Measurements from ENCODE around the gene SPZ1.
"Not testable (repeated sequence)": the region's sequence is repeated elsewhere in the genome, so short reads cannot be mapped to it uniquely, and the experiment has no call there.

SPZ1 gene

GRCh38 chr5:80319702-80320101 is at the start of gene SPZ1:
TSS of gene SPZ1 (plus strand) at chr5:80320002. CDS start at chr5:80320216, 214 bp downstream.
- no peak for DNase-seq

GRCh38 chr5:80270543-80270942 is 49.3 kb upstream of the SPZ1 start:
- not testable (repeated sequence) for DNase-seq

DNA sequence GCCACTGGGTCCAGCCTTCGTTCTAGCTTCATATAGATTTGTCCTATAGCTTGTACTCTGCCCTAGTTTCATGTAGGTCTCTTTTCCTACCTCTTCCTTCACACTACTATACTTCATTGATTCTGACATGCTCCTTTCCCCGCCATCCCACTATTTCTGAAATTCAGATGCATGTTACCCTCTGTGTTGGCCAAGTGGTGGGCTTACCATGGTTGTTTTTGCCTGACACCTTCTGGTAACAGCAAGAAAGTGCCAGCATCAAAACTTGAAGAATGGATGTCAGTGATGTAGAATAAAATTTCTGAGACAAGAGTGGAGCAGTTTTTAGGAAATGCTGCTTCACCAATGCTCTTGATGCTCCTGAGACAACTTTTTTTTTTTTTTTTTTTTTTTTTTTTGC is 44.5 kb upstream of the SPZ1 start:
- DNase-seq = peak; percentile 22

DNA sequence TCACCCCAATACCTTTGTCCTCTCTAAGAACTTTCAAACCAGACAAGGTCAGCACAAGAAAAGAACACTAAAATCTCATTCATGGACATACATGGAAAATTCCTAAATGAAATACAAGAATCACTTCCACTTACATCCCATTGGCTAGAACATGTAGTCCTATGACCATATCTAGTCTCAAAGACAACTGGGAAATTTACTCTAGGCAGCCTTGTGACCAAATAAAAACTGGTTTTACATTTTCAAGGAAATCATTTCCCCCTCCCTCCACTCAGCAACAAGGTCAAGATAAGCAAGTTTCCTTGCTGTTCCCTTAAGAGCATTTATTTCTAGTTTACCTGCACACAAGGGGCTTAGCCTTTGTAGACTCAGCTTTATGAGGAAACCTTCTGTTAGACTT is 43.6 kb upstream of the SPZ1 start:
- no peak for DNase-seq

DNA sequence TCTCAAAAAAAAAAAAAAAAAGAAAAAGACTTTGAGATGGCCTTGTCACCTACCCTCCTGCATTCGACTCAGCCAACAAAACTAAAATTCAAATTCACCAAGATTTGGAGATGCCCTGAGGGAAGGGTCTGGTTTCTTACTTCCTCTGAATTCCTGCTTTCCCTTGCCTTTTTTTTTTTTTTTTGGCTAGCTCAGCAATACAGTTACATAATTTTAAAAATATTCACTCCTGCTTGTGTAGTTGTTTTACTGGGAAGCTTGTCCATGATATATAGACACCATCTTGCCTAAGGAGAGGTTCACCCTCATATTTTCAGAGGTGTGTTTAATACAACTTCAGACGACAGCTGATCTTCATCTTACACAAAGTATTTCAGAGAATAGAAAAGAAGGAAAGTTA is 42.6 kb upstream of the SPZ1 start:
- no peak for DNase-seq

GRCh38 chr5:80282054-80282453 is 37.7 kb upstream of the SPZ1 start:
- no peak for DNase-seq

DNA sequence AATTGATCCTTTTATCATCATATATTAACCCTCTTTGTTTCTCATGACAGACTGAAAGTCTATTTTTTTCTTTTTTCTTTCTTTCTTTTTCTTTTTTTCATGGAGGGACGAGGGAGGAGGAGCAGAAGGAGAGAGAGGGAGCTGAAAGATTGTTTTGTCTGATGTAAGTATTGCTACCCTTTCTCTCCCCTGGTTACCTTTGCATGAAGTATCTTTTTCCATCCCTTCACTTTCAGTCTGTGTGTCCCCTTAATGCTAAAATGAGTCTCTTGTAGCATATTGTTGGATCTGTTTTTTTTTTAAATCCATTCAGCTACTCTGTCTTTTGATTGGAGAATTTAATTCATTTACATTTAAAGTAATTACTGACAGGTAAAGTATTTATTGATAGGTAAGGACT is 36.4 kb upstream of the SPZ1 start:
- DNase-seq = no peak

- no peak for DNase-seq
Observed at GRCh38 chr5:80284720-80285119, 35.1 kb upstream of the SPZ1 start.

DNA sequence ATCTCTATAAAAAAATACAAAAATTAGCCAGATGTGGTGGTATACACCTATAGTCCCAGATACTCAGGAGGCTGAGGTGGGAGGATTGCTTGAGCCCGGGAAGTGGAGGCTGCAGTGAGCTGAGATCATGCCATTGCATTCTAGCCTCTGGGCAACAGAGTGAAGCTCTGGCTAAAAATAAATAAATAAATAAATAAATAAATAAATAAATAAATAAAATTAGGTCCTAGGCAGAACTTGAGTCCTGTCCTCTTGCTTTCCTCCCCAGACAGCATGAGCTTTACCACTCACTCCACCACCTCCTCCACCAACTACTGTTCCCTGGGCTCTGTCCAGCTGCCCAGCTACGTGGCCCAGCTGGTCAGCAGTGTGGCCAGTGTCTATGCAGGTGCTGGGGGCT is 31.6 kb upstream of the SPZ1 start:
- DNase-seq = no peak

- no peak for DNase-seq
Observed at GRCh38 chr5:80289320-80289719, 30.5 kb upstream of the SPZ1 start.

- DNase-seq = no peak
Observed at GRCh38 chr5:80291761-80292160, 28.0 kb upstream of the SPZ1 start.

DNA sequence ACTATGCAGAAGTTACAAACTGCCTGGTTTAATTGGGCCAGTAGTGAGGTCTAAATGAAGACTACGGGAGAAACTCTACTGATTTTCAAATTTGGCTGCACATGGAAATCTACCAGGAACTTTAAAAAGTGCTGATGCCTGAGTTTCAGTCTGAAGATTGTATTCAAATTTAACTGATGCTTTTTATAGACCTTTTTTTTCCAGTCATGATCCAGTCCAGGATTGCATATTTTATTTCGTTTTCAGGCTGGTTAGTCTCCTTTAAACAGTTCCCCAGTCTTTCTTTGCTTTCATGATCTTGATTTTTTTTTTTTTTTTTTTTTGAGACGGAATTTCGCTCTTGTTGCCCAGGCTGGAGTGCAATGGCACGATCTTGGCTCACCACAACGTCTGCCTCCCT is 23.7 kb upstream of the SPZ1 start:
- DNase-seq = no peak

- DNase-seq = no peak
Observed at GRCh38 chr5:80299601-80300000, 20.2 kb upstream of the SPZ1 start.

GRCh38 chr5:80300125-80300524 is 19.7 kb upstream of the SPZ1 start:
- DNase-seq = no peak

DNA sequence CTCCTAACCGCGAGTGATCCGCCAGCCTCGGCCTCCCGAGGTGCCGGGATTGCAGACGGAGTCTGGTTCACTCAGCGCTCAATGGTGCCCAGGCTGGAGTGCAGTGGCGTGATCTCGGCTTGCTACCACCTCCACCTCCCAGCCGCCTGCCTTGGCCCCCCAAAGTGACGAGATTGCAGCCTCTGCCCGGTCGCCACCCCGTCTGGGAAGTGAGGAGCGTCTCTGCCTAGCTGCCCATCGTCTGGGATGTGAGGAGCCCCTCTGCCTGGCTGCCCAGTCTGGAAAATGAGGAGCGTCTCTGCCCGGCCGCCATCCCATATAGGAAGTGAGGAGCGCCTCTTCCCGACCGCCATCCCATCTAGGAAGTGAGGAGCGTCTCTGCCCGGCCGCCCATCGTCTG is 19.0 kb upstream of the SPZ1 start:
- not testable (repeated sequence) for DNase-seq

- DNase-seq = not testable (repeated sequence)
Observed at GRCh38 chr5:80301342-80301741, 18.5 kb upstream of the SPZ1 start.

GRCh38 chr5:80302636-80303035 is 17.2 kb upstream of the SPZ1 start:
- no peak for DNase-seq

DNA sequence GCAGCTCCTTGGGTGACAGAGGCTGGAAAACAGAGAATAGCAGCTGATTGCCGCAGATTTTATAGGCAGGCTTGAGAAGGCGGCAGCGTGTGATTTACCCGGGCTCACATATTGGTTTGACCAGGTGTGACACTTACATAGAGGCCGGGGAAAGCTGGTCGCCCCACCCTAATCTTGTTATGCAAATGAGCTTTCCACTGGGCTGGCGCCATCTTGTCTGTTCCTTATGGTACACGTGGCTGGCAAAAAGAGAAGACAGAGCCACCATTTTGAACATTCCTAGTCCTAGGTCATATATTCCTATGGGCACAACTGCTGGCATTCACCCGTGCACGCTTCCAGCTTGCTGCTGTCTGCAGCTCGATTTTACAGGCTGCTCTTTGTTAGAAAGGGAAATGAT is 11.3 kb upstream of the SPZ1 start:
- DNase-seq = no peak

- no peak for DNase-seq
Observed at GRCh38 chr5:80309871-80310665, 9.7 kb upstream of the SPZ1 start.

GRCh38 chr5:80315244-80315643 is 4.6 kb upstream of the SPZ1 start:
- no peak for DNase-seq

- DNase-seq = peak; percentile 43
Observed at GRCh38 chr5:80318212-80318611, 1.6 kb upstream of the SPZ1 start.

GRCh38 chr5:80324912-80325311 is 5.1 kb downstream of the SPZ1 start:
- no peak for DNase-seq

- DNase-seq = no peak
Observed at GRCh38 chr5:80326468-80326867, 6.7 kb downstream of the SPZ1 start.

DNA sequence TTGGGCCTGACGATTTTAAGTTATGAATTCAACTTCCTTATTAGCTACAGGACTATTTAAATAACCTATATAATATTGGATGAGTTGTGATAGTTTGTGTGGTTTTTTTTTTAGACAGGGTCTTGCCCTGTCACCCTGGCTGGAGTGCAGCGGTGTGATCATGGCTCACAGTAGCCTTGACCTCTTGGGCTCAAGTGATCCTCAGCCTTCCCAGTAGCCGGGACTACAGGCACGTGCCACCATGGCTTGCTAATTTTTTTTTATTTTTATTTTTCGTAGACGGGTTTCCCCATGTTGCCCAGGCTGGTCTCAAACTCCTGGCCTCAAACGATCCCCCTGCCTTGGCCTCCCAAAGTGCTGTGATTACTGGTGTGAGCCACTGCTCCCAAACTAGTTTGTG is 17.6 kb downstream of the SPZ1 start:
- DNase-seq = no peak

GRCh38 chr5:80339116-80339515 is 19.3 kb downstream of the SPZ1 start:
- DNase-seq = no peak

Data from fibroblast of upper back skin (primary cell).